NCI-H1092 (cell line): ENCODE results near the gene PLCB1.
"Not testable (repeated sequence)": the region's sequence is repeated elsewhere in the genome, so short reads cannot be mapped to it uniquely, and the experiment has no call there.

Source experiments
- DNase-seq: peaks from one replicate; lab custom pipeline; 2025; lab: John Stamatoyannopoulos, UW

PLCB1 gene

GRCh38 chr20:8602389-8603116 is 470.5 kb downstream of the PLCB1 start:
- DNase-seq: no peak

- no peak for DNase-seq
These were observed 476.4 kb downstream of the PLCB1 start for GRCh38 chr20:8608470-8608869.

- DNase-seq: no peak
These were observed 484.7 kb downstream of the PLCB1 start for GRCh38 chr20:8616792-8617191.

- no peak for DNase-seq
These were observed 488.9 kb downstream of the PLCB1 start for GRCh38 chr20:8621001-8621400.

- no peak for DNase-seq
These were observed 492.0 kb downstream of the PLCB1 start for GRCh38 chr20:8624046-8624445.

- no peak for DNase-seq
These were observed 492.6 kb downstream of the PLCB1 start for GRCh38 chr20:8624616-8625015.

GRCh38 chr20:8627340-8628004 is 495.4 kb downstream of the PLCB1 start:
- DNase-seq: no peak

GRCh38 chr20:8631271-8631670 is 499.2 kb downstream of the PLCB1 start:
- no peak for DNase-seq

GRCh38 chr20:8633366-8633765 is 501.3 kb downstream of the PLCB1 start:
- no peak for DNase-seq

- no peak for DNase-seq
These were observed 503.0 kb downstream of the PLCB1 start for GRCh38 chr20:8635048-8635572.

- no peak for DNase-seq
These were observed 503.8 kb downstream of the PLCB1 start for GRCh38 chr20:8635837-8636236.

GRCh38 chr20:8639112-8639778 is 507.2 kb downstream of the PLCB1 start:
- no peak for DNase-seq

- no peak for DNase-seq
These were observed 508.4 kb downstream of the PLCB1 start for GRCh38 chr20:8640461-8640860.

GRCh38 chr20:8642247-8642646 is 510.2 kb downstream of the PLCB1 start:
- DNase-seq: no peak

GRCh38 chr20:8644468-8644867 is 512.4 kb downstream of the PLCB1 start:
- DNase-seq: not testable (repeated sequence)

- DNase-seq: no peak
These were observed 513.3 kb downstream of the PLCB1 start for GRCh38 chr20:8645326-8645725.

GRCh38 chr20:8646033-8646441 is 514.0 kb downstream of the PLCB1 start:
- no peak for DNase-seq

GRCh38 chr20:8646716-8647115 is 514.6 kb downstream of the PLCB1 start:
- DNase-seq: no peak

- no peak for DNase-seq
These were observed 515.9 kb downstream of the PLCB1 start for GRCh38 chr20:8647961-8648441.

GRCh38 chr20:8648466-8648865 is 516.4 kb downstream of the PLCB1 start:
- DNase-seq: no peak

- no peak for DNase-seq
These were observed 520.3 kb downstream of the PLCB1 start for GRCh38 chr20:8652396-8652795.

GRCh38 chr20:8654486-8654885 is 522.4 kb downstream of the PLCB1 start:
- no peak for DNase-seq

- no peak for DNase-seq
These were observed 524.3 kb downstream of the PLCB1 start for GRCh38 chr20:8656335-8656734.
